GDM1 (cell line): ENCODE measurements around the gene B4GALT3.
"Not testable (repeated sequence)": the region's sequence is repeated elsewhere in the genome, so short reads cannot be mapped to it uniquely, and the experiment has no call there.

Source experiments
- DNase-seq: peaks from one replicate; lab custom pipeline; 2025; lab: John Stamatoyannopoulos, UW

The B4GALT3 gene

GRCh38 chr1:161177112-161177935, at the start of gene B4GALT3:
Gene B4GALT3, minus strand, starts transcription at chr1:161177507. Its CDS starts 1,447 bp downstream, at chr1:161176060.
- peak; percentile 63 for DNase-seq

GRCh38 chr1:161226759-161227158, 49.5 kb upstream of the B4GALT3 start:
- no peak for DNase-seq

- DNase-seq, result no peak
These were observed 49.0 kb upstream of the B4GALT3 start for GRCh38 chr1:161226320-161226711.

GRCh38 chr1:161225534-161226319, 48.4 kb upstream of the B4GALT3 start, which contains the start of gene TOMM40L:
Gene TOMM40L, plus strand, starts transcription at chr1:161226060. Its CDS starts 430 bp downstream, at chr1:161226490.
- DNase-seq, result peak; percentile 99

GRCh38 chr1:161225178-161225533, 47.8 kb upstream of the B4GALT3 start:
- no peak for DNase-seq

GRCh38 chr1:161224695-161225087, 47.4 kb upstream of the B4GALT3 start:
- DNase-seq, result not testable (repeated sequence)

GRCh38 chr1:161223805-161224694, 46.7 kb upstream of the B4GALT3 start:
- DNase-seq, result no peak

GRCh38 chr1:161222175-161223019, 45.1 kb upstream of the B4GALT3 start:
- no peak for DNase-seq

- DNase-seq, result no peak
These were observed 42.7 kb upstream of the B4GALT3 start for GRCh38 chr1:161220002-161220401.

GRCh38 chr1:161219078-161219892, 42.0 kb upstream of the B4GALT3 start:
- DNase-seq, result no peak

- no peak for DNase-seq
These were observed 41.2 kb upstream of the B4GALT3 start for GRCh38 chr1:161218301-161219077.

- no peak for DNase-seq
These were observed 40.5 kb upstream of the B4GALT3 start for GRCh38 chr1:161217831-161218230.

GRCh38 chr1:161216945-161217712, 39.8 kb upstream of the B4GALT3 start:
- DNase-seq, result no peak

- peak; percentile 50 for DNase-seq
These were observed 37.8 kb upstream of the B4GALT3 start, which contains the start of gene FCER1G for GRCh38 chr1:161215076-161215475. Gene FCER1G, plus strand, starts transcription at chr1:161215295. Its CDS starts 27 bp downstream, at chr1:161215322.

- no peak for DNase-seq
These were observed 37.1 kb upstream of the B4GALT3 start for GRCh38 chr1:161214369-161214768.

- DNase-seq, result peak; percentile 62
These were observed 32.6 kb upstream of the B4GALT3 start for GRCh38 chr1:161209790-161210409.

- DNase-seq, result no peak
These were observed 29.9 kb upstream of the B4GALT3 start for GRCh38 chr1:161207173-161207572.
